ENCODE data around the gene SPIRE2. TPM values are rescaled to one million over a fixed set of nuclear protein-coding genes. Genes with fewer than 3 reads are reported as not detected.
"Not testable (repeated sequence)": the region's sequence is repeated elsewhere in the genome, so short reads cannot be mapped to it uniquely, and the experiment has no call there.

Gene SPIRE2
- total RNA-seq, 1 experiment from 2014 or later: 30.4 TPM

- DNase-seq (ENCODE audit: low spot score): no peak
Measured at GRCh38 chr16:89811321-89811720, 17.0 kb upstream of the SPIRE2 start.

GRCh38 chr16:89815639-89816348 is 12.5 kb upstream of the SPIRE2 start:
- DNase-seq (ENCODE audit: low spot score): peak; percentile 23

- peak; percentile 24 for DNase-seq (ENCODE audit: low spot score)
Measured at GRCh38 chr16:89818851-89819403, 9.3 kb upstream of the SPIRE2 start.

- not testable (repeated sequence) for DNase-seq (ENCODE audit: low spot score)
Measured at GRCh38 chr16:89819448-89819847, 8.8 kb upstream of the SPIRE2 start.

- DNase-seq (ENCODE audit: low spot score): no peak
Measured at GRCh38 chr16:89821438-89822187, 6.7 kb upstream of the SPIRE2 start.

GRCh38 chr16:89822188-89823086 is 5.8 kb upstream of the SPIRE2 start:
- DNase-seq (ENCODE audit: low spot score): peak; percentile 44

- DNase-seq (ENCODE audit: low spot score): no peak
Measured at GRCh38 chr16:89823087-89823823, 5.0 kb upstream of the SPIRE2 start.

- not testable (repeated sequence) for DNase-seq (ENCODE audit: low spot score)
Measured at GRCh38 chr16:89823824-89824148, 4.5 kb upstream of the SPIRE2 start.

GRCh38 chr16:89826531-89827382 is 1.5 kb upstream of the SPIRE2 start:
- DNase-seq (ENCODE audit: low spot score): no peak

GRCh38 chr16:89827383-89828198 is 684 bp upstream of the SPIRE2 start:
- DNase-seq (ENCODE audit: low spot score): peak; percentile 81

- no peak for DNase-seq (ENCODE audit: low spot score)
Measured at GRCh38 chr16:89828870-89829629, 775 bp downstream of the SPIRE2 start.

GRCh38 chr16:89829630-89830437 is 1.6 kb downstream of the SPIRE2 start:
- peak; percentile 67 for DNase-seq (ENCODE audit: low spot score)

- no peak for DNase-seq (ENCODE audit: low spot score)
Measured at GRCh38 chr16:89831810-89832328, 3.6 kb downstream of the SPIRE2 start.

- peak; percentile 88 for DNase-seq (ENCODE audit: low spot score)
Measured at GRCh38 chr16:89833664-89834363, 5.5 kb downstream of the SPIRE2 start.

- not testable (repeated sequence) for DNase-seq (ENCODE audit: low spot score)
Measured at GRCh38 chr16:89834813-89835363, 6.6 kb downstream of the SPIRE2 start.

GRCh38 chr16:89836484-89836883 is 8.2 kb downstream of the SPIRE2 start:
- not testable (repeated sequence) for DNase-seq (ENCODE audit: low spot score)
